Suprapubic skin (tissue), 4 donors: ENCODE results near the gene ARHGAP10. TPM values are rescaled to one million over a fixed set of nuclear protein-coding genes. Genes with fewer than 3 reads are reported as not detected.

Experiments used
- DNase-seq, 2 donors: peaks; one replicate each; pipeline ENCODE4 v3.0.0-alpha.2; 2019; ENCODE audit warnings: low spot score in 2 of 2
- H3K27ac ChIP-seq: fragments of 200-600 bp; sonication (generic); one replicate; pipeline ENCODE4 v1.5.1; 2019
- H3K27me3 ChIP-seq: fragments of 200-600 bp; sonication (generic); one replicate; pipeline ENCODE4 v1.5.1; 2019
- H3K36me3 ChIP-seq: fragments of 200-600 bp; sonication (generic); one replicate; pipeline ENCODE4 v1.5.1; 2019
- H3K4me1 ChIP-seq: fragments of 200-600 bp; sonication (generic); one replicate; pipeline ENCODE4 v1.5.1; 2019
- H3K4me3 ChIP-seq: fragments of 200-600 bp; sonication (generic); one replicate; pipeline ENCODE4 v1.5.1; 2019; ENCODE audit warnings: mild to moderate bottlenecking
- H3K9me3 ChIP-seq: fragments of 200-600 bp; sonication (generic); one replicate; pipeline ENCODE4 v1.5.1; 2019
- CTCF ChIP-seq, 2 donors: fragments of 200-600 bp in 1 of 2; fragments of 450-650 bp in 1 of 2; sonication (generic) in 1 of 2; IDR thresholded peaks; one replicate each; pipeline ENCODE4 v1.5.1; 2016 to 2019; ENCODE audit warnings: antibody characterized with exemption in 2 of 2, mild to moderate bottlenecking in 1 of 2, moderate library complexity in 1 of 2
- EP300 ChIP-seq: sonication (generic); formaldehyde crosslinking; IDR thresholded peaks from one replicate; pipeline ENCODE4 v1.6.1; 2017; ENCODE audit warnings: antibody characterized with exemption
- POLR2A ChIP-seq, 2 donors: fragments of 450-650 bp; IDR thresholded peaks; one replicate each; pipeline ENCODE4 v1.6.1; 2017; ENCODE audit warnings: antibody characterized with exemption in 2 of 2, mild to moderate bottlenecking in 2 of 2, moderate library complexity in 2 of 2
- POLR2AphosphoS5 ChIP-seq, 3 donors: sonication (generic); formaldehyde crosslinking; IDR thresholded peaks; one replicate each; pipeline ENCODE4 v1.6.1; 2017; ENCODE audit warnings: antibody characterized with exemption in 3 of 3
- WGBS: methylation state at CpG from one replicate; pipeline ENCODE4 v1.1.5; 2018; 5-methylcytosine and 5-hydroxymethylcytosine counted together
- total RNA-seq, 4 donors: library from RNA; depleted of rRNA; stranded (reverse); fragments of >200 nt; gene quantifications; one replicate each; pipeline ENCODE4 v1.1.0, GENCODE V29; 2016

Gene ARHGAP10
- total RNA-seq, 4 donors from 2014 or later = 32.5 to 59.0 (median 36.8) TPM

- 75% methylated on average over 4 of the region's 4 CpGs for WGBS
- DNase-seq = no peak
- H3K36me3 ChIP-seq = peaks cover 11% of the 10 kb centered on the region
- H3K9me3 ChIP-seq = no peaks in the 10 kb centered on the region
- no peak for TF ChIP-seq POLR2A (IDR thresholded peaks at IDR 0.05)
- TF ChIP-seq EP300 = no peak
- no peak for TF ChIP-seq POLR2AphosphoS5 (IDR thresholded peaks at IDR 0.05)
- no peak for TF ChIP-seq CTCF (IDR thresholded peaks at IDR 0.05)
- H3K27ac ChIP-seq = no peak overlapping the region
- H3K4me3 ChIP-seq = no peak overlapping the region
- no peaks in the 10 kb centered on the region for H3K27me3 ChIP-seq
- H3K4me1 ChIP-seq = no peaks in the 10 kb centered on the region
Measured at GRCh38 chr4:147933316-147933715, 201.4 kb downstream of the ARHGAP10 start.

- peaks cover 11% of the 10 kb centered on the region for H3K36me3 ChIP-seq
- WGBS = 100% methylated on average over 3 of the region's 3 CpGs
Measured at GRCh38 chr4:147933779-147934178, 201.9 kb downstream of the ARHGAP10 start.

GRCh38 chr4:147938496-147938895 lies 206.6 kb downstream of the ARHGAP10 start:
- H3K9me3 ChIP-seq = no peaks in the 10 kb centered on the region
- peaks cover 3% of the 10 kb centered on the region for H3K4me1 ChIP-seq
- no peak for DNase-seq
- H3K36me3 ChIP-seq = peaks cover 11% of the 10 kb centered on the region
- no peak overlapping the region for H3K4me3 ChIP-seq
- H3K27ac ChIP-seq = no peak overlapping the region
- H3K27me3 ChIP-seq = no peaks in the 10 kb centered on the region
- TF ChIP-seq POLR2AphosphoS5 (IDR thresholded peaks at IDR 0.05) (no peak), EP300 (no peak), POLR2A (IDR thresholded peaks at IDR 0.05) (no peak), CTCF (IDR thresholded peaks at IDR 0.05) (no peak)
- 65% methylated on average over 5 of the region's 5 CpGs for WGBS

More at GRCh38 chr4:147933779-147934178, 201.9 kb downstream of the ARHGAP10 start:
- no peak overlapping the region for H3K27ac ChIP-seq
- TF ChIP-seq EP300 (no peak), POLR2A (IDR thresholded peaks at IDR 0.05) (no peak), POLR2AphosphoS5 (IDR thresholded peaks at IDR 0.05) (no peak), CTCF (IDR thresholded peaks at IDR 0.05) (no peak)
- H3K27me3 ChIP-seq = no peaks in the 10 kb centered on the region
- no peaks in the 10 kb centered on the region for H3K4me1 ChIP-seq
- no peaks in the 10 kb centered on the region for H3K9me3 ChIP-seq
- H3K4me3 ChIP-seq = no peak overlapping the region
- no peak for DNase-seq

GRCh38 chr4:147940171-147940570 lies 208.3 kb downstream of the ARHGAP10 start:
- Histone ChIP-seq H3K27ac (no peak overlapping the region), H3K27me3 (no peaks in the 10 kb centered on the region)
- 89% methylated on average over 4 of the region's 4 CpGs for WGBS

GRCh38 chr4:147941373-147941772 lies 209.5 kb downstream of the ARHGAP10 start:
- Histone ChIP-seq H3K36me3 (peaks cover 23% of the 10 kb centered on the region), H3K4me3 (no peak overlapping the region), H3K27me3 (no peaks in the 10 kb centered on the region), H3K9me3 (no peaks in the 10 kb centered on the region), H3K4me1 (peaks cover 3% of the 10 kb centered on the region), H3K27ac (no peak overlapping the region)
- TF ChIP-seq POLR2A (IDR thresholded peaks at IDR 0.05) (no peak), EP300 (no peak), CTCF (IDR thresholded peaks at IDR 0.05) (no peak)
- DNase-seq = no peak
- WGBS = 83% methylated on average over 2 of the region's 2 CpGs

More at GRCh38 chr4:147940171-147940570, 208.3 kb downstream of the ARHGAP10 start:
- no peak overlapping the region for H3K4me3 ChIP-seq
- TF ChIP-seq POLR2A (IDR thresholded peaks at IDR 0.05) (no peak), EP300 (no peak), POLR2AphosphoS5 (IDR thresholded peaks at IDR 0.05) (no peak), CTCF (IDR thresholded peaks at IDR 0.05) (no peak)
- H3K9me3 ChIP-seq = no peaks in the 10 kb centered on the region
- peaks cover 15% of the 10 kb centered on the region for H3K36me3 ChIP-seq
- peaks cover 3% of the 10 kb centered on the region for H3K4me1 ChIP-seq
- DNase-seq = no peak
